ENCODE measurements around the gene SYT8.

The SYT8 gene

DNA sequence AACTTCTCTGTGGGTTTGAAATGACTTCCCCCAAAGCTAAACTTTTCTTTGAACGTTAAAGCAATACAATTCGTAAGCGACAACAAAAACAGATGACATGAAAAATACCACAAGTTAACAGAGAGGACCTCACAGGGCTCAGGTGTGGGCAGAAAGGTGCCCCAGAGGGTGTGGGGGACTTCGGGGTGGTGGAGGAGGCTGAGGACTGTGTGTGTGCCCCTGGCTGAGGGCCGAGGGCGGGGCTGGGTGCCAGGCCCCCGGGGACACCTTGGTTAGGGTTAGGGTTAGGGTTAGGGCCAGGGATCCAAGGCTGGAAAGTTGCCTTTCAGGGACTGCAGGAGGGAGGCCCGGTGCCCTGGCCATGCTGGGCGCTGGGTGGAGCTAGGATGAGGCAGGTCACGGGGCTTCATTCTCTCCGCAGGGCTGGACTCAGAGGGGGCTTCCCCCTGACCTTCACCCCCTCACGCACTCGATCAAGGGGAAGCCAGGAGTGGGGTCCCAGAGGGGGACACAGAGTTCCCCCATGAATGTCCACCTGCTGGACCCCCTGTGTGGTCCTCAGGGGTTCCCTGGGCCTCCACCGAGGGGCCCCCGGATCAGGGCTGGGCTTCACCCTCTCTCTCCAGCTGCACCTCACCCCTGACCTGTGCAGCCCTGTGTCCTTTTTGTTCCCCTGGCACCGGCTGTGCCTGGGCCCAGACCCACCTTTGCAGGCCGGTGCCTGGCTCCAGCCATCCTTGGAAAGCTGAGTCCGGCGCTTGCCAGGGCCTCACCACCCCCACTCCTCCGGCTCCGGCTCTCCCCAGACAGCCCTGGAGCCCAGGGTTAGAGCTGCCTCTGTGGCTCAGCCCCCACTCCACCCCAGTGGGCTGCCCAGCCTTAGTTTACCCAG is 11.0 kb downstream of the SYT8 start:
- DNase-seq (ENCODE audit: low read depth) = no peak

- DNase-seq (ENCODE audit: low read depth) = no peak
These were observed 11.7 kb downstream of the SYT8 start for GRCh38 chr11:1846453-1846932.

DNA sequence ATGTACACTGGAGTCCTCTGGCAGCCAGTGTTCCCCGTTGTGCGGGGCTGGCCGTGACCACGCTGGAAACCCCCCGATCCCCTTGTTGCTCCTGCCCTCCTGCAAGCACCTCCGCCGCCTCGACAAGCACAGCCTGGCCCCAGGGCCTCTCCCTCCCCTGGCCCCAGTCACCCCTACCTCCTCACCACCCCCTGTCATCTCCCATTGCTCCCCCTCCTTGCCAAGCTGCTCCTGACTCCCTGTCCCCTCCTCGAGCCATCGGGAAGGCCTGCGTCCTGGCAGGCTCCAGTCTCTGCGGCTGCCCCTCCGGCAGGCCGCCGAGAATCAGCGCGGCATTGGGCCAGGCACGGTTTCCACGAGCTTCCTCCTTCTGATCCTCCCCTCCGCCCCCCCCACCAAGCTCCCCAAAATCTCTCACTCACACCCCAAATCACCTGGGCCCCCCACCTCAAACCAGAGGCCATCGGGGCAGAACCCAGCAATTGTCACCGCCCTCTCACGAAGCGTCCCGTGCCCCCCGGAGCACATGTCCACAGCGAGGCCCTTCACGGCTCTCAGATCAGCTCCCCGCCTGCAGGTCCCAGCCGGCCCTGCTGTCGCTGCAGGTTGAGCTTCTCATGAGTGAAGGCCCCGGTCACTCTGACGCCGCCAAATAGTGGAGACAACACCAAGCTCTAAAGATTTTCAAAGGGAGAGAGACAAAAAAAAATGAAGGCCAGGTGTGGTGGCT is 12.4 kb downstream of the SYT8 start:
- DNase-seq (ENCODE audit: low read depth) = no peak

- DNase-seq (ENCODE audit: low read depth) = no peak
These were observed 13.3 kb downstream of the SYT8 start for GRCh38 chr11:1847926-1848639.

DNA sequence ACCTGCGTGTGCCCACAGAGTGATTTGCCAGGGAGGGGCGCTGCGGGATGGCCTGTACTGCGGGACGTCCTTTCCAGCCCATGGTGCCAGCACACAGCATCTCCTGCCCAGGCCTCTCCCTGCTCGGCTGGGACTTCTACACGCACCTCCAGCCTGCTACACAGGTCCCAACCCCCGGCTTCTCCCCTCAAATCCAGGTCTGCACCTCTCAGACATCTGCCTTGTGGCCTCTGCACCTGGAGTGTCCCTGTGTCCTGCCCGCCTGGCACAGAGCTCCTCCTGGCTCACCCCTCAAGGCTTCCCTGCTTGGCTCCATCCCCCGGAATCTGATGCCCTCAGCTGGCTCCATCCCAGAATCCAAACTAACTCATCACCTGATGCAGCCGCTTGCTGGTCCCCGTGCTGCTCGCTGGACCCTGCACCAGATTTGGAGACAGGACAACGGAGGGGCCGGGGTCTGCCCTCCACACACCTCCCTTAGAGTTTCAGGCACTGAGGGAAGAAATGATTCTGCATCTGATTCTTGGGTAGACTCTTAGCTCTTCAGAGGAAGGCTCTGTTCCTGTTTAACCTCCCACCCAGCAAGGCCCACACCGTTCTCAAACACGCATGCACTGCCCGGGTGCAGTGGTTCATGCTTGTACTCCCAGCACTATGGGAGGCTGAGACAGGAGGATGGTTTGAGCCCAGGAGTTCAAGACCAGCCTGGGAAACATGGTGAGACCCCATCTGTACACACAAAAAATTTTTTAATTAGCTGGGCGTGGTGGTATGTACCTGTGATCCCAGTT is 14.0 kb downstream of the SYT8 start:
- DNase-seq (ENCODE audit: low read depth) = no peak

DNA sequence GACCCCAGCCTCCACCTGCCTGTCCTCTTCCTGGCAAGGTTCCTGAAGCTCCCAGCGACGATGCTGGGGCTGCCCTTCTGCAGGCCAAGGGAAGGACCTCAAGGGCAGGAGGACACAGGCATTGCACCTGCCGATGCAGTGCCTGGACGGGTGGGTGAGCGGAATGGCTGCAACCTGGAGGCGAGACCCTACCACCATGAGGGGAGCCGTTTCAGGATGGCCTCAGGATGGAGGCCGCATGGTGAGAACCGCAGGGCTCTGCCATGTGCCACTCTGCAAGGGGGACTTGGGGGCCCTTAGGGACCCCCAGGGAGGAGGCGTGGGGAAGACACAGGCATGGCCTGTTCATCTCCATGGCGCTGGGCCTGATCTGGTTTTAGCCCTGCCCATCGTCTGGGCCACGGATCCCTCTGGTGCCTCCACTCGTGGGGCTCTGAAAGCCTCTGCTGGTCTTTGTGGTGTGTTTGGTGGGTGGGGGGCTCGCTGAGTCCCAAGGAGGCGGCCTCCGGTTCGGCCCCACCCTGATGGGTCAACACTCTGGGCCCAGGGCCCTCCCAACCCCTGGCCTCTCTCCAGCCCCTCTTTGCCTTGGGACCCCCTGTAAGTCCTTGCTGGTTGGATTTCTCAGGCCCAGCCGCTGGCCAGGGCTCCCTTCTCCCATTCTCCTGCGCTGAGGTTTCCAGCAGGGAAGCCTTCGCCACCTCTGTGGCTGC is 16.8 kb downstream of the SYT8 start:
- no peak for DNase-seq (ENCODE audit: low read depth)

DNA sequence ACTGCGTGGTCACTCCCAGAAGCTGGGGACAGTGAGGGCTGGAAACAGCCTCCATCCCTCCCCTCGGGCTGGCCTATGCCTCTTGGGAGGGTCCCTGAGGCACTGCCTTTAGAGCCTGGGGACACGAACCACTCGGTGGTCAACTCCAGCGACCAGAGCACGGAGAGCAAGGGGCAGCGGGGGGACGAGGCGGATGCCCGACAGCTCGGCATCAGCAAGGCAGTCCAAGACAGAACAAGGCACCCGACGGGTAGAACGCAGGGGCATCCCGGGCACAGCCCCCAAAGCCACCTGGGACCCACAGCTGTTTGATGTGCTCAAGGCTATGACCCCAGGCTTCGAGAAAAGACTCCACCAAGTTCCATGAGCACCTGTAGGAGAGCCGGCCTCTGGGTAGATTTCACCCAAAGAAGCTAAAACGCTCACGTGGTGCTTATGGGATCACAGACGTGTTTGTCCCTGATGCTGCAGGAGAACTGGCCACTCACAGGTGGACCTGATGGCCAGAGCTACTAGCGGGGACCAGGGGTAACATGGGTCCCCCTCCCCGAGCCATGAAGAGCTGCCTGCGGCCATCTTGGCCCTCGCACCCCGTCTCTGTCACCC is 17.6 kb downstream of the SYT8 start:
- DNase-seq (ENCODE audit: low read depth) = no peak

GRCh38 chr11:1852877-1853276 is 18.1 kb downstream of the SYT8 start, which contains the start of gene LSP1:
TSS of gene LSP1 (plus strand) at chr11:1853084. CDS start at chr11:1853145, 61 bp downstream.
- DNase-seq (ENCODE audit: low read depth) = peak; percentile 79

DNA sequence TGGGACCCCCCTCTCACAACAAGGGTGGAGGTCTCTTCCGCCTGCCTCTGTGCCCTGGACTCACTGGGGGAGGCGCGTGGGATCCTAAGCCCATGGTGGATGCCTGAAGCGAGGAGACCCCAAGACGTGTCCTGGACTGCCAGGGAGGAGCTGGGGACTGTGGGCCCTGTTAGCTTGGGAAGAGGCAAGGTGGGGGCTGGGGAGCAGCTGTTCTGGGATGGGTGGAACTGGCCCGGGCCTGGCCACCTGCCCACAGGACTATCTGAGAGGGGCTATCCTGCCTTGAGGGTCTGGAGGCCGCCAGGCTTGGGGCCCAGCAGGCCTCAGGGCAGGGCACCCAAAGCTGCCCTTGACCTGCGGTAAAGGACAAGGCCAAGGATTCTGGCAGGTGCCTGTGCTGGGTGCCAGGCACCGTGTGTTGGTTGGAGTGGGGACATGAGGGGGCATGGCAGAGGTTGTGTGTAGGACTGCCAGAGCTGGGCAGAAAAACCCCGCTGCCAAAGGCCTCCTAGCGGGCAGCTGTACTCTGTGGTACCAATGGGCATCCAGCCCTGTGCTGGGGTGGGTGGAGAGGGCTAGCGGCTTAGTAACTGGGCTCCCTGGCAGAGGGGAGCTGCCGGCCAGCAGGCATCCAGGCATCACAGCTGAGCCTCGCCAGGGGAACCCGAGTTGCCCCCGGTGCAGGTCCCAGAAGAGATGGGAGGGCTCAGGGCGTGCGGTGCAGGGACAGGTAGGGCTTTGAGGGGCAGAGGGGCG is 18.8 kb downstream of the SYT8 start:
- DNase-seq (ENCODE audit: low read depth) = no peak

GRCh38 chr11:1854132-1854948 is 19.6 kb downstream of the SYT8 start:
- no peak for DNase-seq (ENCODE audit: low read depth)

- peak; percentile 41 for DNase-seq (ENCODE audit: low read depth)
These were observed 20.4 kb downstream of the SYT8 start for GRCh38 chr11:1854949-1855885.

DNA sequence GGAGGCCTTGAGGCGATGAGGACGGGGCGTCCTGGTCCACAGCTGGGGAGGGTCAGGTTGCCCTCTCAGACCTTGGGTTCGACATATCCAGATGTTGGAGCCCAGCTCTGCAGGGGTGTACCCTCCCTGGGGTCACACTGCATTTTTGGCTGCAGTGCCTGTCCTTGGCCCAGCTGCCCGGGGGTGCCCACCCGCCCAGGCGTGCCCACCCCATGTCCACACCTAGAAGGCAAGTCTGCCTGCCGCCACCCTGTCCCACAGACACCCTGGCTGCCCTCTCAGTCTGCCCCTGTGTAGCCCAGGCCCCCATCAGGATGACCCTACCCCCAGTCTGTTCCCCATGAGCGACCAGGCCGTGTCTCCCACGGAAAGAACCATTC is 21.1 kb downstream of the SYT8 start:
- no peak for DNase-seq (ENCODE audit: low read depth)

DNA sequence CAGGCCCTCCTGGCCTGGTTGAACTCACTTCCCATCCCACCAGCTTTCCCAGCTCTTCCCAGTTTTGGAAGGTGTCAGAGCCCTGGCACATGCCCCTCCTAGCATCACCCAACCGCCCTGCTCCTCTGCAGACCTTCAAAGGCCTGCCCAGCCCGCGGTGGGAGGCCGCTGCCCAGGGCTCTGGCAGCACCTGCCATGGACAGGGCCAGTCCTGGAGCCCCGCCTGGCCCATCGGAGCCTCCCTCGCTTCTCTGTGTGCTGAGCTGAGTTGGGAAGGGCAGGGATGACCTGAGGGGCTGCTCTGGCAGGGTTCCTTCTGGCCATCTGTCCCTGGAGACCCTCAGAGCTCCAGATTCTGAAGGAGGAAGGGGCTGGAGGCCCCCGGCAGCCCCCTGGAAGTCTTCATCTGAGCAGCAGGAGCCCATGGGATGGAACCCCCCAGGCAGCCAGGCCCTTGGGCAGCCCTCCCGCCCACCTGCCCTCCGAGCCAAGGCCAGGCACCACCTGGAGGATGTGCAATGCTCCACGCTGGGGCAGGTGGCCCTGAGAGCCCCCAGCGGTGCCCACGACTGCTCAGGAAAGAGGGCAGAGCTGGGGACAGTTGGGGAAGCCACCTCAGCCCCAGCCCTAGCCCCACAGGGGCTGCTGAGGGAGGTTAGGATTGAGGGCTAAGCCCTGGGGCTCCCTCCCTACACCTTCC is 21.7 kb downstream of the SYT8 start:
- no peak for DNase-seq (ENCODE audit: low read depth)

- no peak for DNase-seq (ENCODE audit: low read depth)
These were observed 22.3 kb downstream of the SYT8 start for GRCh38 chr11:1857064-1857463.

GRCh38 chr11:1858154-1858553 is 23.4 kb downstream of the SYT8 start:
- no peak for DNase-seq (ENCODE audit: low read depth)

DNA sequence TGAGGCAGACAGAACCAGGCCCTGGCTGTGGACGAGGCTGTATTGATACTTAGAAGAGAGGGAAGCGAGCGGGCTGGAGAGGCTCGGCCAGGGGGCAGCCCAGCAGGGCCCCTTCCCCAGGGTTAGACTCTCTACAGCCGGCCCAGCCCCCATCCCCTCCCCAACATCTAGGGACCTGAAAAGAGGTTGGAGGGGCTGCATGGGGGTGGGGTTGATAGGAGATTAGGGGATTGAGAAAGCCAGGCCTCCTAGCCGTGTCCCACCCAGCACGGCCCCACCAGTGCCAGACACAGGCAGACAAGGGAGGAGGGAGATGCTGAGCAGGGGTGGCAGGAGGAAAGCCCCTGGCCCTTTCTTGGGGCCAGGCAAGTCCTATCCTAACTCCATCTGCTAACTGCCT is 23.8 kb downstream of the SYT8 start:
- DNase-seq (ENCODE audit: low read depth) = no peak

GRCh38 chr11:1859004-1859403 is 24.2 kb downstream of the SYT8 start:
- no peak for DNase-seq (ENCODE audit: low read depth)

Data from activated T-cell treated with anti-CD3 and anti-CD28 coated beads for 48 hours (primary cell).